HG03097 (cell line): ENCODE data around the gene SULT1A1.
"Not testable (repeated sequence)": the region's sequence is repeated elsewhere in the genome, so short reads cannot be mapped to it uniquely, and the experiment has no call there.

ENCODE experiments used
- ATAC-seq: cut with Tn5 transposase; IDR thresholded peaks from one replicate; pipeline ENCODE4 v1.9.1; 2021; ENCODE audit not compliant: unreplicated experiment, low FRiP score

The SULT1A1 gene

DNA sequence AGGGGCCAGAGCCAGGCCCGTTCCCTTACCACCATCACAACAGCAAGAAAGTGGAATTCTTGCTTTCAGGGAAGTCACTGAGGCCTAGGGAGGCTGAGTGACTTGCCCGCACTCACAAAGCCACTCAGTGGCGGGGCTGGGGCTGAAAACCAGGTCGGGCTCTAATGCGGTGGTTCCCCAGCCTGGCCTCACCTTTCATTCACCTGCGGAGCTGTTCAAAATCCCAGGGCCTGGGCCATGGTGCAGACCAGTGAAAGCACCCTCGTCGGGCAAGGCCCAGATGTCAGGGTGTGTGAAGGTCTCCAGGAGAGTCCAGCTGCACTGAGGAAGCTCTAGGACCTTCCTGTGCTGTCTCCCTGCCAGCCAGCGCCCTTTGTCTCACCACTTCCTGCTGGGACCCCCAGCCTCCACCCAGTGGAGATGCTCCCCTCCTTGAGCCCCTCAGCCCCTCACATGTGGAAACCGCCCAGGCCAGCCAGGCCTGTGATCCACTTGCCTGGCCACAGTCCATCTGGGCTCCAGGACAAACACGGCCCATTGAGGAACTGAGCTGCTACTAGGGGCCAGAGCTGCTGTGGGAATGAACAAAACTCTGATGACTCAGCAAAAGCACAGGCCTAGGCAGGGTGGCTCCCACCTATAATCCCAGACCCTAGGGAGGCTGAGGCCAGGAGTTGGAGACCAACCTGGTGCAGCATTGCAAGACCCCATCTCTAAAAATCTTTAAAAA is 812 bp downstream of the SULT1A1 start:
- ATAC-seq = not testable (repeated sequence)

DNA sequence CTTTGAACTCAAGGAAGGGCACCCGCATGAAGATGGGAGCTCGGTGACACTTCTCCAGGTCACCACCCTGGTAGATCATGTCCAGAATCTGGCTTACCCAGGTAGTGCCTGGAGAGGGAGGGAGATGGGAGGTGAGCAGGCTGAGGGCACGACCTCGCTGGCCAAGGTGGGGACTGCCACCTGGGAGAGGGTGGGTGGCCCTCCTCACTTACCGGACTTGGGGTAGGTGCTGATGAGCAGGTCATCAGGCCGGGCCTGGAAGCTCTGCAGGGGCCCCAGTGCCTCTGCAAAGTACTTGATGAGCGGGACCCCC is 1.4 kb downstream of the SULT1A1 start:
- not testable (repeated sequence) for ATAC-seq

DNA sequence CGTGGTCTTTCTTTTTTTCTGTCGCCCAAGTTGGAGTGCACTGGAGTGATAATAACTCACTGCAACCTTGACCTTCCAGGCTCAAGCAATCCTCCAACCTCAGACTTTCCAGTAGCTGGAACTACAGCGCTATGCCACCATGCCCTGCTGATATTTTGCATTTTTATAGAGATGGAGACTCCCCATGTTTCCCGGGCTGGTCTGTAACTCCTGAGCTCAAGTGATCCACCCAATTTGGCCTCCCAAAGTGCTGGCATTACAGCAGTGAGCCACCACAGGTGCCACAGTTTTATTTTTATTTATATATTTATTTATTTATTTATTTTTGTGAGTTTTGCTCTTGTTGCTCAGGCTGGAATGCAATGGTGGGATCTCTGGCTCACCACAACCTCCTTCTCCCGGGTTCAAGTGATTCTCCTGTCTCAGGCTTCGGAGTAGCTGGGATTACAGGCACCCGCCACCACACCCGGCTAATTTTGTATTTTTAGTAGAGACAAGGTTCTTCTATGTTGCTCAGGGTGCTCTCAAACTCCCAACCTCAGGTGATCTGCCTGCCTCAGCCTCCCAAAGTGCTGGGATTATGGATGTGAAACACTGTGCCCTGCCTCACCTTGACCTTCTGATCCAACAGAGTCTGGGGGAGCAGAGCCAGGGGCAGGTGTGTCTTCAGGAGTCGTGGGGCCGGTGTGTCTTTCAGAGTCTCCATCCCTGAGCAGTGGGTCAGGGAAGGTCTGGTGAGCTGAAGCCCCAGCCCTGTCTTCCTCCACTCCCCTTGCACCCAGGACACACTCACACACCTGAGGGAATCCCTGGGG is 2.0 kb downstream of the SULT1A1 start:
- not testable (repeated sequence) for ATAC-seq

DNA sequence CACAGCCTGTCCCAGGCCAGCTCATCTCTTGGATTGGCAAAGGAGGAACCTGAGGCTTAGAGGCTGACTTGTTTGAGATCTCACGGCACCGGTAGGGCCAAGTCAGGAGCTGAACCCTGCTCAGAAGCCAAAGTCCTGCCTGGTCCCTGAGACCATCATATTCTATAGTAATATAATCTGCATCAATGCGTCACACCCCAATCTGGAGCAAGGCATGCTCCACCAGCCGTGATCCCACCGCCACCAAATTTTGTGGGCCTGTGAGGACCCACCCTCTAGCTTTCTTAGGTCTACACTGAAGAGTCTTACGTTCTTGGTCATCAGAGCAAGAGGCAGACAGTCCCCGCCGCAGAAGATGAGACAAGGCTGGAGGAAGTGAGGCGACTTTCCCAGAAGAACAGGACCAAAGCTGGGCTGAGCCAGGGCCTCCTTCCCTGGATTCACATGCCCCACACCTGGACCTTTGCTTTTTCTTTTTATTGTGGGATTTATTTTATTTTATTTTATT is 2.7 kb downstream of the SULT1A1 start:
- no peak for ATAC-seq

DNA sequence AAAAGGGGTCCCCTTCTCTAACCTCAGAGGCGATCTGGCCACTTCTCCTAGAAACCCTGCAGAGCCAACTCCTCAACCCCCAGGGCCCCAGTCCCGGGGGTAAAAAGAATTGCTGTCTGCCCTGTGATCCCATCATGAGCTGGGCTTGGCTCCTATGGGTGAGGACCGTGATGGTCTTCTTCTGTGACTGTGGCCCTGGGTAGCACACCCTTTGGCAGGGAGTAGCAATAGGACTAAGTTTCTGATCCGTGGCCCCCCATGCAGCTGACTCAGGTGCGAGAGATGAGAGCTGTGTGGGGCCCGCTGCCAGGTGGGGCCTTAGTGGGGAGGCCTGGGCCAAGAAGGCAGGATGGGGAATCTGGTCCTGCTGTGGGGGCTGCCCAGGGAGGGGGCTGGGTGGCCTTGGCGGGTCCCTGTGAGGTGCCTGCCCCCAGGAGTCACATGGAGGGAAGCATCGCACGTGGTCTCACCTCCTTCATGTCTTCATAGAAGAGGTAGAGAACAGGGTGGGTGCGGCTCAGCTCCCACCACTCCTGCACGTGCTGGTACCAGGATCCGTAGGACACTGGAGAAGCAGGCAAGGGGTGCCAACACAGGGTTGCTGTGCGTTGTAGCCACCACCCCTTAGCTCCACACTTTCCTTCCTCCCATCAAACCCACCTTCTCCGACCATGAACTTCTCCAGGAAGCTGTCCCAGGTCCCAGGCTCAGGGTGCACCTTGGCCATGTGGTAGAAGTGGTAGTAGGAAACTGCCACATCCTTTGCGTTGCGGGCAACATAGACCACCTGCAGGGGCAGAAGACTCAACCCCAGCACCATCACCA is 3.3 kb downstream of the SULT1A1 start:
- no peak for ATAC-seq

DNA sequence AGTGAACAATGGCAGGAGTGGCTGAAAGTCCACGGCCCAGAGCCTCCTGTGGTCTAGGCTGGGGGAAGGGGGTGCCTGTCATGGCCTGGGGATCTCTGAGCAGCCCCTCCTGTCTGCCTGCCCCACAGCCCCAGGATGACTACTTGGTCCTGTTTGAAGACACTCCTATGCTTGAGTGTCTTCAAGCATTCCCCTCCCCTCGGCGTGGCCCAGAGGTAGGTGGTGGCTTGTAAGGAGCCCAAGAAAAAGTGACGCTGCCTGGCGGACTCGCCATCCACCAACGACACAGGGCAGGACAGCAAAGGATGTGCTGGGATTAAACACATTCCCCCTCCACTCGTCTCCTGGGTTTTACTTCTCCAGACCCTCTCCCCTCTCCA is 5.7 kb downstream of the SULT1A1 start:
- ATAC-seq = no peak

DNA sequence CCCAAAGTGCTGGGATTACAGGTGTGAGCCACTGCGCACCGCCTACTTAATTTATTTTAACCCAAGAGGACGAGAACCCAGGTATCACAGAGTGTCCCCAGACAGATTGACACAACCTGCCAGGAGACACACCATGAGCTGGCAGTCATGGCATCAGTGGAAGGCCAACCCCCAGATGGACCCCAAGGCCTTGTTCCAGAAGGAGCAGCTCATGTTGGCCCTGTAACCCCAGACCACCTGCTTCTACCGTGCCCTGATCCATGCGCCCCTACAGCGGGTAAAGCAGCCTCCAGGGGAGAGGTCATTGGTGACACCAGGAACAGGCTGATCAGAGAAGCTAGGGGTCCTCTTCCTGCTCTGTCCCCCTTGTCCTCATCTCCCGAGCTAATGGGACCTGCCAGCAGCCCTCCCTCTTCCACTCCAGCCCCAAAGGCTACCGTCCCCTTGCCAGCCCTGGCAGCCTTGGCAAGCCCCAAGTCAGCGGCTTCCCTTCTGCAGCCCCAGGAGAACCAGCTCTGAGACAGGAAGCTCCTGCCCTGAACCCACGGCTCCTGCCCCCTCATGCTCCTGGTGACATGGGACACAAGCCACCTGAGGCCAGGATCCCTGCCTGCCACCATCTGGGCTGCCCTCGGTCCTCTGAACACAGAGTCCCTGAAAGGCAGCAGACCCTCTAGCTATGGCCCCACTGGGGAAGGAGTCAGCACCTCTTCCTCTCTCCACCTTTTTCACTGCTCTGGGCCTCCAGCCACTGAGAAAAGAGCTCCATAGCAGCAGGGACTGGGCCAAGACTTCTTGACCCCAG is 6.3 kb downstream of the SULT1A1 start:
- ATAC-seq = no peak

DNA sequence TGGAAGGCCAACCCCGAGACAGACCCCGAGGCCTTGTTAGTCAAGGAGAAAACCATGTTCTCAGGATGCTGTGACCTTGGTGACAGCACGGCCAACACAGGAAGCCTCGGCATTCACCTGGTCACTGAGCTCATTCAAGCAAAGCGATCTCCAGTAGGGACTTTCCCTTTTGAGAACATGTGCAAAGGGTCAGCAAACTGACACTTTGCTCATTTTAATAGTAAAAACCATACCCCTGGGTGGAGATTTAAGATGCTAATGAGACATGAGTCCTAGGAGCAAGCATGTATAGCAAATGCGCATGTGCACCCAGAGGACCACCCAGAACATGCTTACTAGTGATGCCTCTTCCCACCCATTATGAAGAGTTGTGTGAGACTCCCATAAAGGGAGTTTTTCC is 7.3 kb downstream of the SULT1A1 start:
- ATAC-seq = no peak

DNA sequence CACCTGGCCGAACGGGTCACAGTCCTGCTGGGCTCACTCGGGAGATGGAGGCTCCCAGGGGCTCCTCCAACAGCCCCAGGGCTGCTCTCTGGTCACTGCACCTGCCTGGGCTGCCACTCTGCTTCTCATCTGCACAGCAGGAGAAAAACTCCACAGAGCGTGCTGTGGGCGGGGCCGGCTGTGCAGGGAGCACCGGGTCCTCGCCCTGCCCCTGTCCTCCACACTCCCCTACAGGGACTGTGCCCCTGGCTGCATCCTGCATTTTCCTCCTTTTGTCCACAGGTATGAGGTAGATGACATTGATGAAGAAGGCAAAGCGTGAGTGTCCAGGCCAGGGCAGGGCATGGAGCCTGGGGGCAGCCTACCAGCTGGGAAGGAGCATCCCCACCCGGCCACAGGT is 7.8 kb downstream of the SULT1A1 start:
- ATAC-seq = not testable (repeated sequence)

DNA sequence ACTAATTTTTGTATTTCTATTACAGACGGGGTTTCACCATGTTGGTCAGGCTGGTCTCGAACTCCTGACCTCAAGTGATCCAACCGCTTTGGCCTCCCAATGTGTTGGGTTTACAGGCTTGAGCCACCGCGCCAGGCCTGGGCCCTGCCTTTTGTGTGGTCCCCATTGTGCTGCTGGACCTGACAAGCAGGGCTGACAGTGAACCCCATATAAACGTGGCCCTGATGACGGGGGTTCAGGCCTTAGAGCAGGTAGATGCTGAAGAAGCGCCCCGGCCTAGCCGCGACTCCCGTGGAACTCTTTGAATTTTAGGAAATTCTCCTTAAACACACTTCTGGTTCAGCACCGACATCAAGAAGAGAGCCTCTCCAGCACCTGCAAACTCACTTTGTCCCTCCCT is 8.3 kb downstream of the SULT1A1 start:
- not testable (repeated sequence) for ATAC-seq

DNA sequence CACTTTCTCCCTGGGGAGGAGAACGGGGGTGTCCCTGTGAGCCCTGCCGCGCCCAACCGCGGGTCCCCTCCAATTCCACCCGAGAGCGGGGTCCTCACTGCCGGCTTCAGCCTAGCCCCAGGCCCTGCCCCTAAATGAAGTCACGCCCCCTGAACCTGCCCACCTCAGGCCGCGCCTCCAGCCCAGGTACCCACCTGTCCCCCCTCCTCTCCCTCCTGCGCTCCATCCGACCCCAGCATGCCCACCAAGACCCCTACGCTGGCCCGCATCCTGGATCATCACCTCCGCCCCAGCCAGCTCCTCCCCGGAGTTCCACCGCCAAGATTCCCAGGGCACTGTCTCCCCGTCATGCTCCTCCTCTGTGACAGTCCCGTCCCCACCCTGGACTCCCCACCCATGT is 8.9 kb downstream of the SULT1A1 start:
- ATAC-seq = not testable (repeated sequence)

DNA sequence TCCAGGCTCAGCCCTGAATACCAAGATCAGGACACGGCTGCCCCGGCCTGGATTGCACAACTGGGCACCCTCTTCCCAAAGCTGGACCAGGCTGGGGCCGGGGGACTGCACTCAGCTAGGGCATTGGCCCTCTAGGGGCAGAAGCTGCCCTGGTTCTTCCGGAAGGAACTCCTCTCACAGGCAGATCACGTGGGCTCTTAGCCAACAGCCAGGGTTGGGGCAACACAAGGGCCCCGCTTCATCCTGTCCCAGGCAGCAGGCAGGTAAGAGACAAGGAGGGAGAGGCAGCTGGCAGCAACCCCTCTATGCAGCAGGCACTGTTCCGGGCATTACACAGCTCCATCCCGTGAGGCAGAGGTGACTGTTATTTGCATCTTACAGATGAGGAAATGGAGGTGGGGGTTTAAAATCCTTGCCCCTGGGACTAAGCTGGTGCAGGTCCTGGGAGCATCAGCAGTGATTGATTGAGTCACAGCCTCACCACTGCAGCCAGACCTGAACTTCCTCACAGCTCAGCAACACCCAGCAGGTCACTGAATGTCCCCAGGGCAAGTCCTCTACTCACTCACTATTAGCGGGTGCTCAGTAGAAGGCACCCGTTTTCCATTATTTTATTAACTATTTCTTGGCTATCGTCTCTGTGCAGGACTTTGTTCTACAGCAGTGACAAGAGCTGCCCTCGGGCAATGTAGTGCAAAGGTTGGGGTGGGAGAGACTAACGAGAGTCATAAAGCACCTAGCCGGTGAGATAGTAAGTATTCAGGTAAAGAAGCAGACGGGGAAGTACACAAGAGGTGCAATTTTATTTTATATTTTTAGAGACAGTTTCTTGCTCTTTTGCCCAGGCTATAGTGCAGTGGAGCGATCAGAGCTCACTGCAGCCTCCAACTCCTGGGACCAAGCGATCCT is 10.2 kb downstream of the SULT1A1 start:
- ATAC-seq = not testable (repeated sequence)

DNA sequence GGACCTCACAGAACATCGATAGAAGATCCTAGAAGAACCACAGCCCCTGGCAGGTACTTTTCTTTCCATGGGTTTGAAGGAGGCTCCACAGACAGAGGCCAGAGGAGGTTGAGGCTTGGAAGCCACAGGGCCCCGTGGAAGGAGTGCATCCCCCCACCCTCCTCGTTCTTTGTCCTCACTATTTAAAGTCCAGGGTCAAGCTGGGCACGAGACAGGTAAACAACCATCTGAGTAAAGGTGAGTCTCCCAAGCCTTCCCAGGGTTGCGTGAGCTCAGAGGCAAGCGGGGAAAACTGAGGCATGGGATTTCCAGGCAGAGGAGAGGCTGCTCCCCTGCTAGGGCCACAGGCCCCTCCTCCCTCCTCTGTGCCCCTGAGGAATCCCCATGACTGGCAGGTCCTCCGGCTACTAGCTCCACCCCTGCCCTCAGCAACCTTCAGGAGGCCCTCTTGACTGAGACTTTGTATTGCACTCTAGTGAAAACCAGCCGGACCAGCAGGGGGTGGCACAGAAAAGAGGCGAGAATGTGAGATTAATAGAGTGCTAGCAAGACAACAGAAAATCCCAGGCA is 12.1 kb downstream of the SULT1A1 start:
- ATAC-seq = no peak

DNA sequence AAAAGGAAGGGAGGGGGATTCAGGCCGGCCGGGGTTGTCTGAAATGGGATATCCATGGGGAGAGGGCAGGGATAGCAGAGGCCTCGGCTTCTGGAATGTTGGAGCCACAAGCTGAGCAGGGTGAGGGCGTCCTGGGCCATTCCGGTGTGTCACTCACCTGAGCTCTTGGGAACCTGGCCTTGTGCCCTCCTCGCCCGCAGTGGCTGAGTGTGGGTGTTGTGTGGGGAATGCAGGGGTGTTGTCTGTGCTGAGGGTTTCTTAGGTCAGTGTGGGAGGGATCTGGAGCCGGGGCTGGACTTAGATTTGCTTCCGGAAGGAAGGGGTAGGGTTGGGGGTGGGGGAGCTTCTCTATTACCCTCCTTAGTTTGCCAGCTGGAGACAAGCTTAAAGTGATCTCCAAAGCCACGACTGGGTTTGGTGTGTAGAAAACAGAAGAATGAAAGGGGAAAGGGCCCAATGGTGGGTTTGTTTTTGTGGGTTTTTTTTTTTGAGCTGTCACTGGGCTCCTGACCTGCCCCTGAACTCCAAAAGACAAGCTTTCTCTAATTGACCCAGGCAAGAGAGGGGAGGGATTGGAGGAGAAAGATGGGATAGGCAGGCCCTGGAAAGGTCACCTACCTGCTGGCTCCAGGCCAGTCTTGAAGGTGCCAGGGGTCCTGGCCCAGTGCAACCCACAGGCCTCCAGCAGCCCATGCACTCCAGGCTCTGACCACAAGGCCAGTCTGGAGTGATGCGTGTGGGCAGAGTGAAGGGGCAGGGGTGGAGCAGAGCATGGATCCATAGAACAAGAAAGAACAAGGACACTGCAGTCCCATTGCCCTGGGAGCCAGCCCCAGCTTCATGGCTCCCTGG is 12.8 kb downstream of the SULT1A1 start, which contains the start of gene SULT1A2:
SULT1A2 (minus strand) TSS at position 211 of the 852 bp plus-strand sequence. CDS start 1,120 bp downstream, outside the sequence.
- ATAC-seq = no peak

DNA sequence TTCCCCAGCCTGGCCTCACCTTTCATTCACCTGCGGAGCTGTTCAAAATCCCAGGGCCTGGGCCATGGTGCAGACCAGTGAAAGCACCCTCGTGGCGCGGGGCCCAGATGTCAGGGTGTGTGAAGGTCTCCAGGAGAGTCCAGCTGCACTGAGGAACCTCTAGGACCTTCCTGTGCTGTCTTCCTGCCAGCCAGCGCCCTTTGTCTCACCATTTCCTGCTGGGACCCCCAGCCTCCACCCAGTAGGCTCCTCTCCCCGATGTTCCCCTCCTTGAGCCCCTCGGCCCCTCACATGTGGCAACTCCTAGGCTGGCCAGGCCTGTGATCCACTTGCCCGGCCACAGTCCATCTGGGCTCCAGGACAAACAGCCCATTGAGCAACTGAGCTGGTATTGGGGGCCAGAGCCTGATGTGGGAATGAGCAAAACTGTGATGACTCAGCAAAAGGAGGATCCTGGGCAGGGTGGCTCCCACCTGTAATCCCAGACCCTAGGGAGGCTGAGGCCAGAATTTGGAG is 13.7 kb downstream of the SULT1A1 start:
- no peak for ATAC-seq

DNA sequence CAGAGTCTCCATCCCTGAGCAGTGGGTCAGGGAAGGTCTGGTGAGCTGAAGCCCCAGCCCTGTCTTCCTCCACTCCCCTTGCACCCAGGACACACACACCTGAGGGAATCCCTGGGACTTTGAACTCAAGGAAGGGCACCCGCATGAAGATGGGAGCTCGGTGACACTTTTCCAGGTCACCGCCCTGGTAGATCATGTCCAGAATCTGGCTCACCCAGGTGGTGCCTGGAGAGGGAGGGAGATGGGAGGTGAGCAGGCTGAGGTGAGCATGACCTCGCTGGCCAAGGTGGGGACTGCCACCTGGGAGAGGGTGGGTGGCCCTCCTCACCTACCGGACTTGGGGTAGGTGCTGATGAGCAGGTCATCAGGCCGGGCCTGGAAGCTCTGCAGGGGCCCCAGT is 14.4 kb downstream of the SULT1A1 start:
- ATAC-seq = not testable (repeated sequence)

DNA sequence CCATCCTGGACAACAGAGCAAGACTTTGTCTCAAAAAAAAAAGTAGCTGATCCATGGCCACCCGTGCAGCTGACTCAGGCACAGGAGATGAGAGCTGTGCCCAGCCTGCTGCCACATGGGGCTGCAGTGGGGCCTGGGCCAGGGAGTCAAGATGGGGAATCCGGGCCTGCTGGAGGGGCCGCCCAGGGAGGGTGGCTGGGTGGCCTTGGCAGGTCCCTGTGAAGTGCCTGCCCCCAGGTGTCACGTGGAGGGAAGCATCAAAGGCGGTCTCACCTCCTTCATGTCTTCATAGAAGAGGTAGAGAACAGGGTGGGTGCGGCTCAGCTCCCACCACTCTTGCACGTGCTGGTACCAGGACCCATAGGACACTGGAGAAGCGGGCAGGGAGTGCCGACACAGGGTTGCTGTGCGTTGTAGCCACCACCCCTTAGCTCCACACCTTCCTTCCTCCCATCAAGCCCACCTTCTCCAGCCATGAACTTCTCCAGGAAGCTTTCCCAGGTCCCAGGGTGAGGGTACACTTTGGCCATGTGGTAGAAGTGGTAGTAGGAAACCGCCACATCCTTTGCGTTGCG is 16.8 kb downstream of the SULT1A1 start:
- ATAC-seq = no peak
